HG03045 (cell line): ENCODE measurements around the gene TUBB2B.

ENCODE experiments used
- ATAC-seq: cut with Tn5 transposase; IDR thresholded peaks from one replicate; pipeline ENCODE4 v1.9.1; 2021; ENCODE audit warnings: mild to moderate bottlenecking, moderate library complexity; ENCODE audit not compliant: unreplicated experiment

The TUBB2B gene

DNA sequence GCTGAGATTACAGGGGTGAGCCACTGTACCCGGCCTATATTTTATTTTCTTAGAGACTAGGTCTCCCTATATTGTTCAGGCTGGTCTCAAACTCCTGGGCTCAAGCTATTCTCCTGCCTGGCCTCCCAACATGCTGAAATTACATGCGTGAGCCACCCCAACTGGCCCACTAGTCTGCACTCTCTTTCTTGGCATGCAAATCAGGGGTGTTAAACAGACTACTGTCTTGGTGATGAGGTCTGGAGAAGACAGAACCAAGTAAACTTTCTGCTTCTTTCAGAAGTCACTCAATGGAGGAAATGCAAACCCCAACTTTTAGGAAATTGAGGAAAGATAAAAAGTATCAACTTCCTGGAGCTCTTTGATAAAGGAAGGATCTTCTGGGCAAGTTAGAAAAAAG is 8.0 kb upstream of the TUBB2B start:
- ATAC-seq, result peak; percentile 50

DNA sequence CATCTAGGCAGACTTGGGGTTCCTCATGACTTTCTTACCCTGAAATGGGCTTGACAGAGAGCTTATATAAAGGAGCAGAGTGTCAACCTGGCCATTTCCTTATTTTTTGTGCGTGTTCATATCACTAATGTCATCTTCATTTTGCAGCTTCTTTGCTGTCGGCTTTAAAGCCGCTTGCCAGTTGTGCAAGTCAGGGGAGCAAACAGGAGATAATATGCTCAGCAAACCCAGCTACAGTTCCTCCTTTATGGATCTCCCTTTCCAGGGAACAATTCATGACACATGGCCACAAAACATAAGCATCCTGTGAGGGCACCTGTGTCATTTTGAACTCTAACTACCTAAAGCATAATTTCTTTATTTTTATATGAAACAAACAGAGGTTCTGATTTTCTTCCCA is 6.5 kb upstream of the TUBB2B start:
- ATAC-seq, result no peak

DNA sequence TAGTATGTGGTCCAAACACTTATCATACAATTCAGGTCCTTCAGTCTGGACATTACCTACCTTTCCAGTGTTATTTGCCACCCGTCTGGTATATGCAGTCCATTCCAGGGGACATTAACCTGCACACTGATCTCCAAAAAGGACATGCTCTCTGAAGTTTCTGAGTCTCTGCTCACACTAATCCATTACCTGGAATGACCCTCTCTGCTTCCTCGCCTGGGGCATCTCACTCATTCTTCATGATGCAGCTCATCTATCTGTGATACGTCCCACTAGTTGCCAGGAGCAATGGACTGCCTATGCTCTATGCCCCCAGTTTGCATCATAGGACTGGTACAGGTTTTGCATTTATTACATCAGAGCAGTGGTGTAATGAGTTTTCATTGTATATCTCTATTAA is 5.9 kb upstream of the TUBB2B start:
- ATAC-seq, result no peak

DNA sequence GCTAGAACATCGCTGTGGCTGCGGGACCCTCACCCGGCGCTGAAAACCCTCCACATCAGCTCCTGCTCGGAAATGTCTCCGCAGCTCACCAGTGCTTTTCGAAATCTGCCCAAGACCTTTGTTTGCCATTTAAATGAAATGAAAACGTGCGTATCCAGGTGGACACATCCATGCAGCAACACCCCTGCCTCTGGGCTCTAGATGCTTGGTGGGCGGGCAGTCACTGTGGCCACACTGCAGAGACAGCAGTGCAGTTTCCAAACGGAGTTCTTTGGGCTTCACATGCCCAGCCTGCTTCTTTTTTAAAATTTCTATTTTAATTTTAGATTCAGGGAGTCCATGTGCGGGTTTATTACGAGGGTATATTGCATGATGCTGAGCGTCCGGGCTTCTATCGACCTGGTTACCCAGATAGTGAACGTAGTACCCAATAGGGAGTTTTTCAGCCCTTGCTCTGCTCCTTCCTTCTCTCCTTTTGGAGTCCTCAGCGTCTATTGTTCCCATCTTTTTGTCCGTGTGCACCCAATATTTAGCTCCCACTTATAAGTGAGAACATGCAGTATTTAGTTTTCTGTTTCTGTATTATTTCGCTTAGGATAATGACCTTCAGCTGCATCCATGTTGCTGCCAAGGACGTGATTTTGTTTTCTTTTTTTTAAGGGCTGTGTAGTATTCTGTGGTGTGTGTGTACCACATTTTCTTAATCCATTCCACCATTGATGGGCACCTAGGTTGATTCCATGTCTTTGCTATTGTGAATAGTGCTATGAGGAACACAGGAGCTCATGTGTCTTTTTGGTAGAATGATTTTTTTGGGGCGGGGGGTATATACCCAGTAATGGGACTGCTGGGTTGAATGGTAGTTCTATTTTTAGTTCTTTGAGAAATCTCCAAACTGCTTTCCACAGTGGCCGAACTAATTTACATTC is 4.8 kb upstream of the TUBB2B start:
- no peak for ATAC-seq

DNA sequence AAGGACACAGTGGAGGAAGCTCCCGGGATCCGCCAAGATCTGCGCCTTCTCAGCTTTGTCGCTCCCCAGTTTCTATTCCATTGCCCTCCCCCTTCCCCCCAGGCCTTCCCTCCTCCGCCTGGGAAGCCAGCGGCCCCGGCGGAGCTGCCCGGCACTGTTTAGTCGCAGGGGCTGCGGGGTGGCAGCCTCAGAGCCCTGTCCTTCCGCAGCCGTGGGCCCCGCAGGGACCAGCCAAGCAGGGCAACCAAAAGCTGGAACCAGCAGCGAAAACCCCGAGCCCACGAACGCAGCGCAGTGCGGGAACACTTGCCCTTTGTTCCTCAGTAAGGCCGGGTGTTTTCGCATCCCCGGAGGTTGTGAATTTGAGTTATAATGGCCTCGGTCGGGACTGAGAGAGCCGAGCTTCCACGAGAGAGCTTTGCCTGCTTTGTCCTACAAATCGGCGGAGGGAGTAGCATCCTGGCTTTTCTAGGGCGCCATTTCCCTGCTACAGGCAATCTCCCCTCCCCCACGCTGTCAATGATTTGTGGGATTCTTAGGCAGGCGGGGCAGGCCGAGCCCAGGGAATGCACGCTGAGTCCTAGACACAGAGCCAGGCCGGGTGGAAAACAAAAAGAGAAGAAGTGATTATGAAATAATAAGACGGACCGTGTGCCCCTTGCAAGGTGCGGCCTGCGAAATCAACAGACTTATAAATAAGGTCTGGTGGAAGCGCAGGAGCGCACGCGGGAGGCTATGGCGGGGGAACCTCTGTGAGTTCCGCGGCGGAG is 4.0 kb upstream of the TUBB2B start:
- ATAC-seq, result no peak

DNA sequence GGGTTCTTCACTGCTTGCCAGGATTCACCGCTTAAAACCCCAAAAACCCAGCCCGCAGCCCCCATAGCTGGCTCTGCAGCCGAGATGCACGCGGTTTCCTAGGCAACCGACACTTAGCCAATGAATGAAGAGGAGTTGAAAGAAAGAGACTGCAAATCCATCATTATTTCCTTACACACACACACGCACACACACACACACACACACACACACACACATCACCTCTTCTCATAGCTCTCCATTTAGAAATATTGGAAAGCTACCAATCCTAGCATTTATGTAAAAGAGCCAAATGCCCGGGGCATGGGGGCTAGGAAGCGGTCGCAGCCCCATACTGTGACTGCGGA is 3.4 kb upstream of the TUBB2B start:
- no peak for ATAC-seq

DNA sequence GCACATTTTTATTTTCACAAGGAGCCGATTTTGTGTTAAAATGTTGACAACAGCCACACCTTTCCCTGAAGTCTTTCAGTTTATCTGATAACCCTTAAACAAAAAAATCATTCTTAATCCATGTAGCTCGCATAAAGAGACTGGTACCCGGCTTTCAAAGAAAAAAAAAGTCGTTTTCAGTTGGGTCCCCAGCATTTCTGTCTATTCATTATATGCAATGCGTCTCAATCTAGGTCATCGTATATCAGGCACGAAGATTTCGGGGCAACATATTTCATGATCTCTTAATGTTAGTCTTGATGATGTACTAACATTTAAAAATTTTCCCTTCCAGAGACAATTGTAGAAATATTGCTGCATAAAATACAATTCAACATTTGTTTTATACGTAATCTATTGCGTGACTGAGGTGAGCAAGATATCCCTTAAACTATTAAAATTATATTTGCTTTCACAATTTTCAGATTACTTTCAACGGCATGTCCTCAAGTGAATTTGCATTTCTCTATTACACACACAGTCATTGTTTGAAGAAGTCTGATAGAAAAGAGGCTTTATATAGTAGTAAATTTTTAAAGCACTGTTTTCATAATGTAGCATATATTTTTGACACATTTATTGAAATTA is 2.9 kb upstream of the TUBB2B start:
- ATAC-seq, result no peak

DNA sequence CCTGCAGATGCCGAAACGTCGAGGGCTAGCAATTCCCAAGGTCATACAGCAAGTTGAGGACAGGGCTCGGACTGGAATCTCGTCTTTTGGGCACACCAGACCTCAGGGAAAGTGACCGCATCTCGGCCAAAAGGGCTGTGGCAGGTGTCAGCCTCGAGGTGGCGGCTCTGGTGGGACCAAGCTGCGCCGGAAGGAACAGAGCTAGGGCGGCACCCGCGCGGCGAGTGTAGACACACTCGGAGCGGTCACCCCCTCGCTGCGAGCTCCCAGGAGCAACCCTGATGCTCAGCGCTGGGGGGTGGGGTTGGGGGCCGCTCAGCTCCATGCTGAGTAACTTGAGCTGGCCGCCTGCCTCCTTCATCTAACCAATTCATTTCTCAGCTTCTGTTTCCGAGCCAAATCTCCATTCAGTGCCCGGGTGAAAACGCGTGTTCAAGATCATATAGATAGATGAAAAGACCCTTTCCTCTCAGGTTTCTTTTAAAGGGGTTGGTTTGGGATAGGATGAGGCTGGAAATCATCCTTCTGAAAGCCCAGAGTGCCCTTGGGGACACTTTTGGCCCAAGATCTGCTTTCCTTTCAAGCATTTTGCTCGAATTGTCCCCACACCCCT is 2.2 kb upstream of the TUBB2B start:
- ATAC-seq, result no peak

DNA sequence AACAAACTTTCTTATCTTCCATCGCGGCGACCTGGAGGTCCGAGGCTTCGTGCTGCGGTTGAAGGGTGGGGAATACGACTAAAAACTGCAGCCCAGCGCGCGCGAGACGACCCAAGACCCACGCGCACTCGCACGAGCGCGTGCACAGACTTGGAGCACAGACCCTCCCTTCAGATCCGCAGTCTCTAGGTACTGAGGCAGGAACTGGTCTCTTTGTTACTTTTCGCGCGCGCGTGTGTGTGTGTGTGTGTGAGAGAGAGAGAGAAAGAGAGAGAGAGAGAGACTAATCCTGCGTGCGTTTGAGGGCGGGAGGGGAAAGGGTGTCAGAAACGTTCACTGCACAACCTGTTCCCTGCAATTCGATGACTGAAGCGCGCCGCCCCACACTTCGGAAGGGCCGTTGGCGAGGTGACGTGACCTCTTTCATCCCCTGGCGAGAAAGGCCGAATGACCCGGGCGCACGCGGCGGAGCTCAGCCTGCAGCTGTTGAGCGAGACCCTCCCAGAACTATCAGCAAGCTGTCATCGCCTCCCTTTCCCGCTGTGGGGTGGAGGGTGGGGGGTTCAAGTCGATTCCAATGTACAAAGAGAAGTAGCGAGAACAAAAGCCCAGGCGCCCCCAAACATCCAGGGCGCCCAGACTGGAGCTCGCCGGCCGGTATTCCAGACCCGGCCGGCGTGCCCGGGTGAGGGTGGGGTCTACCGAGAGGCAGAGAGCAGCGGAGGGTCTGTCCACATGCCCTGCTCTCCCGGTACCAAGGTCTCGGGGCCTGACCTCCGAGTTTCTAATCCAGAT is 1.5 kb upstream of the TUBB2B start:
- no peak for ATAC-seq

DNA sequence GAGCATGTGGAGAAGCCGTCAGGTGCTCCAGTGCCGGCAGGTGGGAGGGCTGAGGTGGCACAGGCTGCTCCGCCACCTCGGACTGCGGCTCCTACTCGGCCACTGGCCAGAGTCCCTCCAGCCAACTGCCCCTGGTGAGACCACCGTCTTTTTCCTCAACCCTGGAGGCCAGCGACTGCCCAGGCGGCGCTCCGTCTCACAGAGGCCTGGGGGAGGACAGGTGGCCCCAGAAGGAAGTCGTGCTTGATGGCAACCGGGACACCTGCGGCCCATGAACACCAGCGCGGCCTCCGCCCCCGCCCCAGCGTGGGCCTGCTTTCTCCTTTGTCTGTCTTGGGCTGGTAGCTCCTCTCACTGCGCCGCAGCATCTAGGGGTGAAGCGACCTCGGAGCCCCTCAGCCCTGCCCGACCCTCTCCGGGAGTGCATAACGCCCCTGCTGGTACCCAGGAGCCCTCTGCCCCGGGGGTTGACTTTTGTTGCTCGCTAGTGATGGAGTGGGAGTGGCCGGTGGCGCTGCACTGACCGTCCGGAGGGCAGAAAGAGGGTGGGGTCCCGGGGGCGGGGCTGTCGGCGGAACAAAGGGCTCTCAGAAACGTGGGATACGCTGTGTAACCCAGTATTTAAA is 706 bp upstream of the TUBB2B start:
- no peak for ATAC-seq

DNA sequence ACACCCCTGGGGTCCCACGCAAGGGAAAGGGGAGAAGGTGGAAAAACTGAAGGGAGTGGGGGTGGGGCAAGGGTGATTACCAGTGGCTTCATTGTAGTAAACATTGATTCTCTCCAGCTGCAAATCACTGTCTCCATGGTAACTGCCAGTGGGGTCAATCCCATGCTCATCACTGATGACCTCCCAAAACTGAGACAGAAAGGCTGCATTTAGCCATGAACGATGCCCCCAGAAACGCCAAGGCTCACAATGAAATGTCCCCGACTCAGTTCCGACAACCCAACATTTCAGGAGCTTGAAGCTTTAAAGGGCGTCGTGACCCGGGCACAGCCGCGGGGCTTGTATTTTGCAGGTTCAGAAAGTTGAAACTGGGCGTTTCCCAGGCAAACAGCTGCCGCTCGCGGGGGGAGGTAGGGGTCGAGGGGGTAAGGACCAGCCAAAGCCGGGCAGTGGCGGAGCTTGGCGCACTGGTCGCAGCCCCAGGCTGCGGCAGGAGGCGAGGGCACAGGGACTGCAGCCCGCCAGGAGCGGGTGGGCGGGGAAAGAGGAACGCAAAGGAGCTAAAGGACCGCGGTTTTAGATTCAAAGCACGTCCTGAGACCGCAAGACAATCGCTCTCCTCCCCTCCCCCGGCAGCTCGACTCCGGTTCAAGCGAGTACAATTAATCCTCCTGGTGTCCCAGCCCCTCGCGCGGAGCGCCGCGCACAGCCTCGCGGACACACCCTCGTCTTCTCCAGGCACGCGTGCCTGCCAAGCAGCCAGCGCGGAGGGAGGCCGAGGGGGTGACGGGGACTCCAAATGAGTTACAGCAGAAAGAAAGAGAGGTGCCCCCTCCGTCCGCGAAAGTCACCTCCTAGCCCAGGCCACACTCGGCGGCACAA is 731 bp downstream of the TUBB2B start:
- no peak for ATAC-seq

DNA sequence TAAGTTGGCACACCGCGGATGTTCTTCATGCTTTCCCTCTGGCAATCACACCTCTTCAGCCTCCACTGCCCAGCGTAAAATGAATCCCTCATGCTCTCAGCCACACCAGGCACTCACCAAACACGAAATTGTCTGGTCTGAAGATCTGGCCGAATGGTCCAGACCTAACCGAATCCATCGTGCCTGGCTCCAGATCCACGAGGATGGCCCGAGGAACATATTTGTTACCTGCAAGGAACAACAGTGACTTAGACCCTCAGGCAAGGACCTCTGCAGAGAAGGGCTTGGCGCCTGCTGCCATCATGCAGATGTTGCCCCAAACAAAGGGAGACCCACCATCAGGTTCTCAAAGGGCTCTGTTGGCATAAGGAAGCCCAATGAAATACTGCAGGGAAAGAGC is 1.4 kb downstream of the TUBB2B start:
- no peak for ATAC-seq

DNA sequence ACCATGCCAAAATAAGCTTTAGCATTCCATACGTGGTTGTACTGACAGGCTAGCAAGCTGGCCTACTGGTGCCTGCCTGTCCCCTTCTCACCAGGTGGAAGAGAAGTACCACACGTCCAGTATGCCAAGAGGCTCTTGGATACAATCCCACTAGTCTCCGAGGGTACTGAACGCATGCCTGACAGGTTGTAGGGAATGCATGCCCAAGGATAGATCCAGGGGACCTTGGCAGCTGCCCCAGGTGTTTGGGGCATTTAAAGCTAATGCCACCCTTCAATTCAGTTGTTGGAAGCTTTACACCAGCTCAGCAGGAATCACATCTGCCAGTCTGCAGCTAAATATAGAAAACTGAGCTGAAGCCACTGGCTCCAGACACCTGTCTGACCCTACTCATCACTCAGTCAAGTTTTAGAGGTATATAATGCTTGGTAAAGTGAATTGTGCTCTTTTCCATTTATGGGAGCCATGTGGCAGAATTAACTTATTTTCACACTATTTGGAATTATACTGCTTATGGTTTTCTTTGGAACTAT is 4.9 kb downstream of the TUBB2B start:
- ATAC-seq, result no peak

DNA sequence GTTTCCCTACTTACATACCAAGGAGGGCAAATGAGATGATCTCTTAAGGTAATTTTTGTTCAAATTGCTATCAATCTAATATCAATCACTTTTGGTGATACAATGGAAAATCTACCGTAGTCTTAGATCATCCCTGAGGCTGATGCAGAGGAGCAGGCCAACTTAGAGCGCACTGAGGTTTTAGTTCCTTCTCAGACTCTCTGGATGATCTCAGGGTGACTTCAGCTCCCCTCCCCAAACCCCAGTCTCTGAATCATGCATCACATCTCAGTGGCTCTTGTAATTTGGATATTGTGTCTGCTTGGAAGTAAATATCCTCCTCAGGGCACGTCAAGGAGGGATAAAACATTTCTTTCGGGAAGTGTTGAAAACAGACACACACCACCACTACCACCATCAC is 5.9 kb downstream of the TUBB2B start:
- ATAC-seq, result no peak

DNA sequence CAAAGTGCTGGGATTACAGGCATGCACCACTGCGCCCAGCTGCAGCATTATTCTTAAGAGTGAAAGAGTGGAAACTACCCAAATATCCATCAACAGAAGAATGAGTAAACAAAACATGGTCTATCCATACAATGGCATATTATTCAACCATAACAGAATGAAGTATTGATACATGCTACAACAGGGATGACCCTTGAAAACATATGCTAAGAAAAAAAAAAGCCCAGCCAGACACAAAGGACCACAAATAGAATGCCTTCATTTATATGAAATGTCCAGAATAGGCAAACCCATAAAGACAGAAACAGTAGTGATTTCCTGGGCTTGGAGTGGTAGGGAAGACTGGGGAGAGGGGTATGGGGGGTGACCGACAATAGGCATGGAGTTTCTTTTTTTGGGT is 7.1 kb downstream of the TUBB2B start:
- no peak for ATAC-seq

DNA sequence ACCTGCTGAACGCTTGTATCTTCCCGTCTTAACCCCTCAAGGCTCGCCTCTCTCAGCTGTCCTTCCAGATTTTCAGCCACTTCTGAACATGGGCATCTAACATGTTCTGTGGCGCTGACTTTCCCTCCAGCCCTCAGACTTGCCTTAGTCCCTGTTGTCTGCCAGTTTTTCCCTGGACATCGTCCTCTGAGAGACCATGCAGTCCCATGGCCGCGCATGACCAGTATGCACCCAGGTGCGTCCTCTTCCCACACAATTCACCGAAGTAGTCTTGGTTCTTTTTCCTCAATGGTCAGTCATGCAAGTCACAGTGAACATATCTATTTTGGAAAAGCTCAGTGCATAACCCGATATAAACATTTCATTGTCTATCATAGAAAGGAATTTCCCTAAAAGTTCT is 9.2 kb downstream of the TUBB2B start:
- no peak for ATAC-seq

DNA sequence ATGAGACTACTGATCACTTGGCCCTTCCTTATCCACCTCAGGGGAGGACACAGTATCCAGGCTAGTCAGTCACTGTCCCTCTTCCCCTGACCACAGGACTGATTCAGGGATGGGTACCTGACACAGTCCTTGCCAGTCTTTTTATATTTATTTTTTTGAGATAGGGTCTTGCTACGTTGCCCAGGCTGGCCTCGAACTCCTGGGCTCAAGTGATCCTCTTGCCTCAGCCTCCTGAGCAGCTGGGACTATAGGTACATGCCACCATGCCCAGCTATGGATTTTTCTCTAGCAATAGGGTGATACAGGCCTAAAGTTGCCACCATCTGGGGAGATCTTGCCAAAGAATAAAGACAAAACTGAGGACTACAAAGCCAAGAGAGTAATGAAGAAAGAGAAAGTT is 10.2 kb downstream of the TUBB2B start:
- no peak for ATAC-seq

DNA sequence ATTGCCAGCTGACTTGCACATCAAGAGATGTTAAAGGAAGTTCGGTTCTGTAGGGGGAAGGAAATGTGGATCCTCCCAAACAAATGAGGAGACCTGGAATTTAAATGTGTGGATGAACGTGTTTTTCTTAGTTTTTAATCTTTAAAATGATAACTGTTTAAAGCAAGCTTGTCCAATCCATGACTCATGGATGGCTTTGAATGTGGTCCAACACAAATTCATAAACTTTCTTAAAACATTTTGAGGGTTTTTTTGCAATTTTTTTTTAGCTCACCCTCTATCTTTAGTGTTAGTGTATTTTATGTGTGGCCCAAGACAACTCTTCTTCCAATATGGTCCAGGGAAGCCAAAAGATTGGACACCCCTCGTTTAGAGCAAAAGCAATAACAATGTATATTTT is 12.6 kb downstream of the TUBB2B start:
- no peak for ATAC-seq

DNA sequence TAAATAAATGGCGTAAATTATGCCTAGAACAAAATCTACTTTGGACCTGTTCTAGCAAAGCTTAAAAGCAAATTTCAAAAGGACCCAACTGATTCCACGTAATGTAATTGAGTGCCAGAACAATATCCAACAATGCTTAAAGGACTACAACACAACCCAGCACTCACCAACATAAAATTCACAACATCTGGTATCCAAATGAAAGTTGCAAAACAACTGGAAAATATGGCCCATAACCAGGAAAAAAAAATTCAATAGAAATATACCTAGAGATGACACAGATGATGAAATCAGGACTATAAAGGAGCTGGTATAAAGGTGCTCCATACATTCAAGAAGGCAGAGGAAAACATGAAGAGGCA is 14.1 kb downstream of the TUBB2B start:
- no peak for ATAC-seq
